ENCODE results near the gene TMEM175. TPM values are rescaled to one million over a fixed set of nuclear protein-coding genes. Genes with fewer than 3 reads are reported as not detected.

TMEM175 gene
- polyA plus RNA-seq, 1 donor (not counting 4 experiments of a cell fraction or from before 2014, with no cell fraction given): 23.2 TPM

DNA sequence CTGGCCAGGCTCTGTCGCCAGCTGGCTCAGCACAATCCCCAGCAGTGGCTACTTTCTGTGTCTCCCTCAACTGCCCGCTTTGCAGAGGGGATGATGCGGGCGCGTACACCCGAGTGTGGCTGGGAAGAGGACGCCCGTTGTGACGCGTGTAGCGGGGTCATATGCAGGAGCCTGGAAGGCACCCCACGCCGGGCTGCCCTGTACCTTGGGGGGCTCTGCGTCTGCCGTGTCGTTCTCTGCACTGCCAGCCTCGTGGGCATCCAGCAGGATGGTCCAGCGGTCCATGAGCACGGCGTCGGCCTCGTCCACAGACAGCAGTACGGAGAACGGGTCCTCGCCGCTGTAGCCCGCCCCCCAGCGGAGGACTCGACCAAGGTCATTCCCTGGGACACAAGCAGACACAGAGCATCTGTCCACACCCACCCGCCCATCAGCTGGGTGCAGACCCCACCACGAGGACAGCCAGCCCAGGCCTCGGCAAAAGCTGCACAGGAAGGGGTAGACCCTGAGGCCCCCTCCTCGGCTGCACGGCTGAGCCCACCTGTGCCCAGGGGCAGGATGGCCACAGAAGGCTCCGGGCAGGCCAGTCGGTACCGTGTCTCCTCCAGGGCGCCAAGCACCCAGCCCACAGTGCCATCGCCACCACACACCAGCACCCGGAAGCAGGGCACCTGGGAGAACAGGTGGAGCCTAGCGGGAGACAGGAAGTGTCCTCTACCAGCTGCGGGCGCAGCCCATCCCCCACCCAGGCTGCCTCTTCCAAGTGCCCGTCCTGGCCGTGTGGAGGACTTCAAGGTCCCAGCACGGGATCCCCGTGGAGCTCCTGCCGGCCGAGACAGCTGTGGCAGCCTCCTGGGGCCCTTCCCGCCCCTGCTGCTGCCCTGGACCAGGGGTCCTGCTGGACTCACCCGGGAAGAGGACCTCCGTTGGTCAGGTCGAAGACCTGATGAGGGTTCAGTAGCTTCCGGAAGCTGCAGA lies 30.3 kb downstream of the TMEM175 start:
- no peak overlapping the region for H2AFZ ChIP-seq (ENCODE audit: control insufficient read depth, low read length)
- H3K79me2 ChIP-seq (ENCODE audit: control insufficient read depth, insufficient read depth, low read length): no peaks in the 10 kb centered on the region
- FAIRE-seq (no peak), DNase-seq (ENCODE audit: low read depth, low spot score) (no peak)
- peaks cover 4 to 22% of the 10 kb centered on the region in 2 experiments for H3K36me3 ChIP-seq (ENCODE audit: control insufficient read depth in 2 of 2, extremely low read depth in 1 of 2, insufficient read depth in 2 of 2, low read length in 2 of 2)
- H3K9me3 ChIP-seq (ENCODE audit: control insufficient read depth, low read depth, low read length): no peaks in the 10 kb centered on the region
- H3K27me3 ChIP-seq (ENCODE audit: control insufficient read depth, extremely low read depth, insufficient read depth, low read length): no peaks in the 10 kb centered on the region
- H3K9ac ChIP-seq (ENCODE audit: control insufficient read depth, extremely low read depth, insufficient read depth, low read length): no peak overlapping the region
- no peak overlapping the region for H3K4me3 ChIP-seq (ENCODE audit: control insufficient read depth in 2 of 3, extremely low read depth in 1 of 3, insufficient read depth in 2 of 3, low read depth in 1 of 3, low read length in 3 of 3)
- no peak for TF ChIP-seq EZH2 (IDR thresholded peaks at IDR 0.05; ENCODE audit: low read length)
- TF ChIP-seq, protein P1, sequence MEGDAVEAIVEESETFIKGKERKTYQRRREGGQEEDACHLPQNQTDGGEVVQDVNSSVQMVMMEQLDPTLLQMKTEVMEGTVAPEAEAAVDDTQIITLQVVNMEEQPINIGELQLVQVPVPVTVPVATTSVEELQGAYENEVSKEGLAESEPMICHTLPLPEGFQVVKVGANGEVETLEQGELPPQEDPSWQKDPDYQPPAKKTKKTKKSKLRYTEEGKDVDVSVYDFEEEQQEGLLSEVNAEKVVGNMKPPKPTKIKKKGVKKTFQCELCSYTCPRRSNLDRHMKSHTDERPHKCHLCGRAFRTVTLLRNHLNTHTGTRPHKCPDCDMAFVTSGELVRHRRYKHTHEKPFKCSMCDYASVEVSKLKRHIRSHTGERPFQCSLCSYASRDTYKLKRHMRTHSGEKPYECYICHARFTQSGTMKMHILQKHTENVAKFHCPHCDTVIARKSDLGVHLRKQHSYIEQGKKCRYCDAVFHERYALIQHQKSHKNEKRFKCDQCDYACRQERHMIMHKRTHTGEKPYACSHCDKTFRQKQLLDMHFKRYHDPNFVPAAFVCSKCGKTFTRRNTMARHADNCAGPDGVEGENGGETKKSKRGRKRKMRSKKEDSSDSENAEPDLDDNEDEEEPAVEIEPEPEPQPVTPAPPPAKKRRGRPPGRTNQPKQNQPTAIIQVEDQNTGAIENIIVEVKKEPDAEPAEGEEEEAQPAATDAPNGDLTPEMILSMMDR (optimal IDR thresholded peaks at IDR 0.05 in 1 of 3, IDR thresholded peaks at IDR 0.05 in 1 of 3, conservative IDR thresholded peaks at IDR 0.05 in 1 of 3; ENCODE audit: extremely low read depth in 1 of 3, insufficient read depth in 2 of 3, low read length in 3 of 3): no peak
- peaks cover 7% of the 10 kb centered on the region for H3K4me1 ChIP-seq (ENCODE audit: control insufficient read depth, extremely low read depth, insufficient read depth, low read length)
- peaks cover 3% of the 10 kb centered on the region for H3K9me1 ChIP-seq (ENCODE audit: control insufficient read depth, extremely low read depth, insufficient read depth, low read length)
- peak overlapping the region; percentile 8 for H3K27ac ChIP-seq (ENCODE audit: control insufficient read depth, insufficient read depth, low read length)
- H3K4me2 ChIP-seq (ENCODE audit: control insufficient read depth, extremely low read depth, insufficient read depth, low read depth, low read length): no peak overlapping the region
- peaks cover 6% of the 10 kb centered on the region for H4K20me1 ChIP-seq (ENCODE audit: control insufficient read depth, extremely low read depth, insufficient read depth, low read length)
- dilution Hi-C loops (cut with MboI; ENCODE audit: extremely low pct_ligation_motif_present, low sequenced_read_pairs): no loop called here

DNA sequence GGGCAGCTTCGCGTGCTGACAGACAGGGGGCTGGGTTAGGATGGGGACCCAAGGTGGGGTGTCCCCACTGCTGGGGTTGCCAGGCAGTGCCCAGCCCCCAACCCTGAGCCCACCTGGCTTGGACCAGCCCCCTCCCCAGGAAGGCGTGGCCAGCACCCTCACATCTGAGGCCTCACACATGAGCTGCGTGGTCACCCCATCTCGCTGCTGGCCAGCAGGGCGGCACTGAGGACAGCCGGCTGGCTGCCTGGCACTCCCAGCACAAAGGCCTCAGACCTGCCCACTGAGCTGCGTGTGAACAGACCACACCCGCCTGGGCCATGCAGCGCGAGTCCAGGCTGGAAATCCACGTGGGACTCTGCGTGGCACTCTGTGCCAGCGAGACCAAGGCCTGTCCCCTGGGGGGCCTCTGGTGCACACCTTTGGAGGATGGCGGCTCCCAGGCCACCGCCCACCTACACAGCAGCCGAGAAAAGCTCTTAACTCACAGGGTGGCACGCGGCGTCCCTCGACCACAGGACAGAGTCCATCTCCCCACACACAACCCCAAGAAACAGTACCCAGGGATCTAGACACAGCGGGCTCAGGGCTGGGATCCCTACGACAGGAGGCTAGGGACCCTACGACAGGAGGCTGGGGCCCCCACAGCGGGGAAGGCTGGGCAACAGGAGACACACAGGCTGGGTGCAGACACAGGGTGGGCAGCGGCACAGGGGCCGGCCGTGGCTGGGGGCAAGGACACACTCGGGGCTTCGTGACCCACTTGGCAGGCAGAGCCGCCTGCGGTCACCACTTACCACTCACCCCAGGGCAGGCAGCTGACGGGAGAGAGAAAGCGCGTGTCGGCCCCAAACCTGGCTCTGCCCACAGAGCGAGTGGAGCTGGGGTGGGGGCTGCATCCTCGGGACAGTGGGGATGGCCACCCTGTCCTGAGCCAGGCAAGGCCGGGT lies 31.3 kb downstream of the TMEM175 start:
- peaks cover 7% of the 10 kb centered on the region for H3K4me1 ChIP-seq (ENCODE audit: control insufficient read depth, extremely low read depth, insufficient read depth, low read length)
- H3K4me3 ChIP-seq (ENCODE audit: control insufficient read depth in 2 of 3, extremely low read depth in 1 of 3, insufficient read depth in 2 of 3, low read depth in 1 of 3, low read length in 3 of 3): no peak overlapping the region
- DNase-seq (ENCODE audit: low read depth, low spot score) (no peak), FAIRE-seq (no peak)
- TF ChIP-seq, protein P1 (optimal IDR thresholded peaks at IDR 0.05 in 1 of 3, IDR thresholded peaks at IDR 0.05 in 1 of 3, conservative IDR thresholded peaks at IDR 0.05 in 1 of 3; ENCODE audit: extremely low read depth in 1 of 3, insufficient read depth in 2 of 3, low read length in 3 of 3): no peak
- TF ChIP-seq EZH2 (IDR thresholded peaks at IDR 0.05; ENCODE audit: low read length): no peak
- H3K9me1 ChIP-seq (ENCODE audit: control insufficient read depth, extremely low read depth, insufficient read depth, low read length): peaks cover 3% of the 10 kb centered on the region
- H3K27me3 ChIP-seq (ENCODE audit: control insufficient read depth, extremely low read depth, insufficient read depth, low read length): no peaks in the 10 kb centered on the region
- H2AFZ ChIP-seq (ENCODE audit: control insufficient read depth, low read length): no peak overlapping the region
- no peaks in the 10 kb centered on the region for H3K9me3 ChIP-seq (ENCODE audit: control insufficient read depth, low read depth, low read length)
- H3K36me3 ChIP-seq (ENCODE audit: control insufficient read depth in 2 of 2, extremely low read depth in 1 of 2, insufficient read depth in 2 of 2, low read length in 2 of 2): peaks cover 4 to 22% of the 10 kb centered on the region in 2 experiments
- H3K4me2 ChIP-seq (ENCODE audit: control insufficient read depth, extremely low read depth, insufficient read depth, low read depth, low read length): no peak overlapping the region
- dilution Hi-C loops (cut with MboI; ENCODE audit: extremely low pct_ligation_motif_present, low sequenced_read_pairs): no loop called here
- H3K9ac ChIP-seq (ENCODE audit: control insufficient read depth, extremely low read depth, insufficient read depth, low read length): no peak overlapping the region
- peaks cover 6% of the 10 kb centered on the region for H4K20me1 ChIP-seq (ENCODE audit: control insufficient read depth, extremely low read depth, insufficient read depth, low read length)
- no peaks in the 10 kb centered on the region for H3K79me2 ChIP-seq (ENCODE audit: control insufficient read depth, insufficient read depth, low read length)
- no peak overlapping the region for H3K27ac ChIP-seq (ENCODE audit: control insufficient read depth, insufficient read depth, low read length)
